PC-3 (cell line): ENCODE results near the gene IGF2BP2. TPM values are rescaled to one million over a fixed set of nuclear protein-coding genes. Genes with fewer than 3 reads are reported as not detected.

ENCODE experiments used
- ATAC-seq: fragments of 200-7000 bp; cut with Tn5 transposase; 2 replicates; pipeline ENCODE4 v1.9.1; 2020; ENCODE audit warnings: mild to moderate bottlenecking, moderate library complexity
- BruUV-seq: library from RNA; stranded (reverse); fragments of 400-500 nt; replicated peaks from 2 replicates; lab custom pipeline; 2021; lab: Mats Ljungman, UMichigan
- CTCF ChIA-PET: fragments of 300-600 bp; sonication (Branson Sonifier 250); formaldehyde crosslinking; loops from one replicate; lab custom pipeline; 2022; ENCODE audit warnings: antibody characterized with exemption; lab: Charles Lee
- POLR2A ChIA-PET: fragments of 300-600 bp; sonication (Branson Sonifier 250); formaldehyde crosslinking; loops from one replicate; lab custom pipeline; 2022; ENCODE audit warnings: antibody characterized with exemption; ENCODE audit not compliant: unreplicated experiment; lab: Charles Lee
- DNase-seq: peaks from one replicate; pipeline ENCODE4 v3.0.0-alpha.2; 2015
- H2AFZ ChIP-seq: fragments of 300-600 bp; sonication (generic); 2 replicates; pipeline ENCODE4 v1.6.0; 2016; ENCODE audit warnings: antibody characterized with exemption, low read length
- H3F3A ChIP-seq: fragments of 300-600 bp; sonication (generic); one replicate; pipeline ENCODE4 v1.6.0; 2017; ENCODE audit warnings: antibody characterized with exemption, low read length, control low read depth, mild to moderate bottlenecking; ENCODE audit not compliant: unreplicated experiment
- H3K27ac ChIP-seq: fragments of 300-600 bp; sonication (generic); 2 replicates; pipeline ENCODE4 v1.5.1; 2016; ENCODE audit warnings: mild to moderate bottlenecking, low read length
- H3K27me3 ChIP-seq: fragments of 300-600 bp; sonication (generic); 2 replicates; pipeline ENCODE4 v1.6.1; 2016; ENCODE audit warnings: low read length, mixed read lengths
- H3K36me3 ChIP-seq: fragments of 300-600 bp; sonication (generic); 2 replicates; pipeline ENCODE4 v1.6.1; 2016; ENCODE audit warnings: low read depth, mixed run types, low read length, mixed read lengths
- H3K4me1 ChIP-seq: fragments of 300-600 bp; sonication (generic); 2 replicates; pipeline ENCODE4 v1.5.1; 2016; ENCODE audit warnings: low read length; ENCODE audit not compliant: insufficient read depth
- H3K4me2 ChIP-seq: fragments of 300-600 bp; sonication (generic); 2 replicates; pipeline ENCODE4 v1.6.0; 2016; ENCODE audit warnings: low read length
- H3K4me3 ChIP-seq: fragments of 300-600 bp; sonication (generic); 2 replicates; pipeline ENCODE4 v1.5.1; 2016; ENCODE audit warnings: mild to moderate bottlenecking, low read length, mixed read lengths
- H3K79me2 ChIP-seq: fragments of 300-600 bp; sonication (generic); 2 replicates; pipeline ENCODE4 v1.6.1; 2017; ENCODE audit warnings: low read length, mixed read lengths
- H3K9ac ChIP-seq: fragments of 300-600 bp; sonication (generic); 2 replicates; pipeline ENCODE4 v1.6.0; 2016; ENCODE audit warnings: mild to moderate bottlenecking, low read length
- H3K9me2 ChIP-seq: fragments of 300-600 bp; sonication (generic); replicated peaks from 2 replicates; pipeline ENCODE4 v1.6.1; 2016; ENCODE audit warnings: mixed run types, low read length, mixed read lengths
- H3K9me3 ChIP-seq: fragments of 300-600 bp; sonication (generic); 2 replicates; pipeline ENCODE4 v1.6.1; 2016; ENCODE audit warnings: low read length, mixed read lengths
- H4K20me1 ChIP-seq: fragments of 300-600 bp; sonication (generic); 2 replicates; pipeline ENCODE4 v1.6.1; 2016; ENCODE audit warnings: low read length, mixed read lengths
- CTCF ChIP-seq: fragments of 300-600 bp; sonication (generic); conservative IDR thresholded peaks from 2 replicates; pipeline ENCODE4 v1.5.1; 2017; ENCODE audit warnings: antibody characterized with exemption, low read depth, mild to moderate bottlenecking, low read length
- EZH2 ChIP-seq: fragments of 300-600 bp; sonication (generic); IDR thresholded peaks from one replicate; pipeline ENCODE4 v1.6.1; 2017; ENCODE audit warnings: antibody characterized with exemption, mild to moderate bottlenecking, low read length; ENCODE audit not compliant: unreplicated experiment
- EZH2phosphoT487 ChIP-seq: fragments of 300-600 bp; sonication (generic); IDR thresholded peaks from 2 replicates; pipeline ENCODE4 v1.6.1; 2018; ENCODE audit warnings: mild to moderate bottlenecking, antibody characterized with exemption, low read length, borderline replicate concordance
- intact Hi-C: fragments of 100-400 bp; cut with micrococcal nuclease; formaldehyde crosslinking; loops from 2 replicates; pipeline ENCODE4 v1.9.0; 2023
- total RNA-seq: library from RNA; depleted of rRNA; stranded (reverse); fragments of >200 nt; gene quantifications from 2 replicates; pipeline ENCODE4 v1.2.3, GENCODE V29; 2014

Gene IGF2BP2
- total RNA-seq, 1 experiment from 2014 or later, result 81.2 TPM

DNA sequence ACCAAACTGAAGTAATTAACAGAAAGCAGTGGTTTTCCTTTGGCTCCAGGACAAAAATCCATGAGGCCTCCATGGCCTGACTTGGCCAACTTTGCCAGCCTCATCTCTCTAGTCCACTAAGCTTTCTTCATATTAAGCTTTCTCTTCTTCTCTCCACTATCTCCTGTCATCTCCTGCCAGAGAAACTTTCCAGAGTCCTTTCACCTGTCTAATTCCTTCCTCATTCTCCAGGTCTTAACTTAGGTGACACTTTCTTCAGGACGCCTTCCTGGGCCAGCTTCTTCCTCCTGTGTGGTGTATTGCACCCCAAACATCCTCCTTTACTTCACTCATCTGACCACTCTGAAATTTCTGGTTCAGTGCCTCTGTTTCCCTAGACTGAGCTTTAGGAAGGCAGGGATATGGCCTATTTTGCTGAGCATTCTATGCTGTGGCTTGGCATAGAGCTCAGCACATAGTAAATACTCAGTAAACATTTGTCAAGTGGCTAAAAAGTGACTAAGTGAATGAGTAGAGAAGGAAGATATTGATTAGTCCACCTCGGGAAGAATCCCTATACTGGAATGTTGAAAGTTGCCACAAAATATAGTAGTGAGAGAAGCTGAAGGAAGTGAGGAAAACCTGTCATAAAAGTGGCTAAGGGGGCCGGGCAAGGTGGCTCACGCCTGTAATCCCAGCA is 34.6 kb upstream of the IGF2BP2 start:
- no peaks in the 10 kb centered on the region for H3K27me3 ChIP-seq
- no peaks in the 10 kb centered on the region for H3K4me1 ChIP-seq
- H3K79me2 ChIP-seq, result no peaks in the 10 kb centered on the region
- no peak for TF ChIP-seq EZH2phosphoT487
- no peak for TF ChIP-seq CTCF
- no peak for TF ChIP-seq EZH2
- DNase-seq (no peak), ATAC-seq (no peak)
- intact Hi-C loops, result no loop called here
- H3K9me2 ChIP-seq, result no peaks in the 10 kb centered on the region
- H2AFZ ChIP-seq, result no peak overlapping the region
- CTCF ChIA-PET, result no interaction called here
- H4K20me1 ChIP-seq, result no peaks in the 10 kb centered on the region
- H3F3A ChIP-seq, result no peaks in the 10 kb centered on the region
- POLR2A ChIA-PET, result no interaction called here
- no peak overlapping the region for H3K4me3 ChIP-seq
- no peaks in the 10 kb centered on the region for H3K36me3 ChIP-seq
- H3K9me3 ChIP-seq, result peaks cover 7% of the 10 kb centered on the region; the same call in 1 of the 2 replicates
- no peak overlapping the region for H3K27ac ChIP-seq
- H3K4me2 ChIP-seq, result no peak overlapping the region
- H3K9ac ChIP-seq, result no peak overlapping the region
- no TSS peak for BruUV-seq

DNA sequence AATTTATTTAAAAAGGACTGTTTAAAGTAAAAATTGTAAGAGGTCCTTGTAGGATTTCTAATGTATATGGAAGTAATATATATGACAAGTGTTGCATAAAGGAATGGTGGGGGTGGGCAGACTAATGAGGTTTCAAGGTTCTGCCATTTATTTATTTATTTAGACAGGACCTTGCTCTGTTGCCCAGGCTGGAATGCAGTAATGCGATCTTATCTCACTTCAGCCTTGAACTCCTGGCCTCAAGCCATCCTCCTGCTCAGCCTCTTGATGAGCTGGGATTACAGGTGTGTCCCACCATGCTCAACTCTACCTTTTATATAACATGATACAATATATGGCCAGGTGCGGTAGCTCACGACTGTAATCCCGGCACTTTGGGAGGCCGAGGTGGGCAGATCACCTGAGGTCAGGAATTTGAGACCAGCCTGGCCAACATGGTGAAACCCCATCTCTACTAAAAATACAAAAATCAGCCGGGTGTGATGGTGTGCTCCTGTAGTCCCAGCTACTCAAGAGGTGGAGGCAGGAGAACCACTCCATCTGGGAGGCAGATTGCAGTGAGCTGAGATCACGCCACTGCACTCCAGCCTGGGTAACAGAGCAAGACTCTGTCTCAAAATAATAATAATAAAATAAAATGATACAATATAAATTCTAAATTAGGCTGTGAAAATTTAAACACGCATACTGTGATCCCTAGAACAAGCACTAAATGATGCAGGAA is 33.8 kb upstream of the IGF2BP2 start:
- Histone ChIP-seq H2AFZ (no peak overlapping the region), H4K20me1 (no peaks in the 10 kb centered on the region), H3K27ac (no peak overlapping the region), H3F3A (no peaks in the 10 kb centered on the region), H3K9me3 (peaks cover 7% of the 10 kb centered on the region; the same call in 1 of the 2 replicates), H3K9ac (no peak overlapping the region), H3K4me1 (no peaks in the 10 kb centered on the region), H3K79me2 (no peaks in the 10 kb centered on the region), H3K4me2 (no peak overlapping the region), H3K9me2 (no peaks in the 10 kb centered on the region), H3K36me3 (no peaks in the 10 kb centered on the region), H3K4me3 (no peak overlapping the region), H3K27me3 (no peaks in the 10 kb centered on the region)
- ChIA-PET CTCF (no interaction called here), POLR2A (no interaction called here)
- TF ChIP-seq CTCF, result no peak
- TF ChIP-seq EZH2, result no peak
- no peak for TF ChIP-seq EZH2phosphoT487
- DNase-seq, result no peak
- ATAC-seq, result no peak
- intact Hi-C loops, result no loop called here
- BruUV-seq, result no TSS peak

- Histone ChIP-seq H3K27ac (no peak overlapping the region), H3K79me2 (no peaks in the 10 kb centered on the region), H3K9ac (no peak overlapping the region), H4K20me1 (no peaks in the 10 kb centered on the region), H3F3A (no peaks in the 10 kb centered on the region), H3K36me3 (no peaks in the 10 kb centered on the region), H3K9me2 (no peaks in the 10 kb centered on the region), H3K4me1 (no peaks in the 10 kb centered on the region), H3K4me2 (no peak overlapping the region), H3K27me3 (no peaks in the 10 kb centered on the region), H3K4me3 (no peak overlapping the region), H3K9me3 (peaks cover 7% of the 10 kb centered on the region; the same call in 1 of the 2 replicates), H2AFZ (no peak overlapping the region)
- intact Hi-C loops, result no loop called here
- DNase-seq, result no peak
- ChIA-PET CTCF (no interaction called here), POLR2A (no interaction called here)
- TF ChIP-seq EZH2phosphoT487 (no peak), CTCF (no peak), EZH2 (no peak)
- no peak for ATAC-seq
- no TSS peak for BruUV-seq
Observed at GRCh38 chr3:185857208-185857607, 32.4 kb upstream of the IGF2BP2 start.
